ENCODE data around the gene HS6ST1.
A peak's percentile ranks its signal among the peaks of the same experiment; 100 is the strongest.

HS6ST1 gene

GRCh38 chr2:128250229-128251025 is 68.2 kb downstream of the HS6ST1 start:
- Histone ChIP-seq H3K23ac (ENCODE audit: low read length in 2 of 2) (no peak overlapping the region), H3K9me3 (ENCODE audit: control insufficient read depth, low read length) (no peaks in the 10 kb centered on the region), H2BK12ac (ENCODE audit: low read length in 2 of 2) (no peak overlapping the region), H3K79me1 (replicated peaks; ENCODE audit: low read length, poor library complexity, severe bottlenecking) (no peaks in the 10 kb centered on the region), H3K4me2 (ENCODE audit: low read length, poor library complexity, severe bottlenecking) (no peak overlapping the region), H3K9ac (ENCODE audit: low read length) (no peak overlapping the region), H3K18ac (ENCODE audit: low read depth in 1 of 2, low read length in 2 of 2) (no peak overlapping the region), H3K4me1 (ENCODE audit: control insufficient read depth, insufficient read depth, low read depth, low read length) (no peaks in the 10 kb centered on the region), H3K14ac (ENCODE audit: low read length in 2 of 2) (no peak overlapping the region), H2BK15ac (ENCODE audit: low read depth, poor library complexity, severe bottlenecking) (no peak overlapping the region), H2AFZ (ENCODE audit: low read depth, low read length) (no peak overlapping the region), H3K27ac (ENCODE audit: low read length, poor library complexity, severe bottlenecking) (no peak overlapping the region), H3K36me3 (ENCODE audit: control insufficient read depth in 1 of 2, insufficient read depth in 2 of 2, low read depth in 1 of 2, low read length in 2 of 2) (no peaks in the 10 kb centered on the region), H4K8ac (ENCODE audit: low read length) (no peak overlapping the region), H3K27me3 (ENCODE audit: control insufficient read depth in 1 of 2, insufficient read depth in 1 of 2, low read length in 2 of 2) (no peaks in the 10 kb centered on the region), H4K91ac (ENCODE audit: low read length) (no peak overlapping the region), H2AK5ac (ENCODE audit: low read length, severe bottlenecking) (no peak overlapping the region), H2BK5ac (ENCODE audit: low read depth, low read length, poor library complexity, severe bottlenecking) (no peak overlapping the region), H2BK120ac (ENCODE audit: low read depth, low read length) (no peak overlapping the region), H3K4ac (ENCODE audit: low read depth in 1 of 2, low read length in 2 of 2) (no peak overlapping the region), H3K4me3 (ENCODE audit: insufficient read depth in 1 of 2, low read depth in 1 of 2, low read length in 2 of 2) (no peak overlapping the region)
- DNase-seq, result no peak
- WGBS, result 88% methylated on average over 8 of the region's 8 CpGs

GRCh38 chr2:128249555-128249954 is 69.1 kb downstream of the HS6ST1 start:
- 89% methylated on average over 1 of the region's 2 CpGs for WGBS
- no peaks in the 10 kb centered on the region for H3K36me3 ChIP-seq (ENCODE audit: control insufficient read depth in 1 of 2, insufficient read depth in 2 of 2, low read depth in 1 of 2, low read length in 2 of 2)
- no peak overlapping the region for H3K4me2 ChIP-seq (ENCODE audit: low read length, poor library complexity, severe bottlenecking)
- H2BK15ac ChIP-seq (ENCODE audit: low read depth, poor library complexity, severe bottlenecking), result no peak overlapping the region
- no peak overlapping the region for H2AK5ac ChIP-seq (ENCODE audit: low read length, severe bottlenecking)
- H3K9ac ChIP-seq (ENCODE audit: low read length), result no peak overlapping the region
- H3K27me3 ChIP-seq (ENCODE audit: control insufficient read depth in 1 of 2, insufficient read depth in 1 of 2, low read length in 2 of 2), result no peaks in the 10 kb centered on the region
- no peak overlapping the region for H3K18ac ChIP-seq (ENCODE audit: low read depth in 1 of 2, low read length in 2 of 2)
- H2BK5ac ChIP-seq (ENCODE audit: low read depth, low read length, poor library complexity, severe bottlenecking), result no peak overlapping the region
- peak overlapping the region; percentile 23 for H4K8ac ChIP-seq (ENCODE audit: low read length)
- H2BK12ac ChIP-seq (ENCODE audit: low read length in 2 of 2), result no peak overlapping the region
- no peak for DNase-seq
- no peak overlapping the region for H4K91ac ChIP-seq (ENCODE audit: low read length)
- no peak overlapping the region for H3K23ac ChIP-seq (ENCODE audit: low read length in 2 of 2)
- no peaks in the 10 kb centered on the region for H3K79me1 ChIP-seq (replicated peaks; ENCODE audit: low read length, poor library complexity, severe bottlenecking)
- no peak overlapping the region for H3K4me3 ChIP-seq (ENCODE audit: insufficient read depth in 1 of 2, low read depth in 1 of 2, low read length in 2 of 2)
- no peaks in the 10 kb centered on the region for H3K9me3 ChIP-seq (ENCODE audit: control insufficient read depth, low read length)
- no peak overlapping the region for H3K27ac ChIP-seq (ENCODE audit: low read length, poor library complexity, severe bottlenecking)
- H3K4me1 ChIP-seq (ENCODE audit: control insufficient read depth, insufficient read depth, low read depth, low read length), result no peaks in the 10 kb centered on the region
- H2AFZ ChIP-seq (ENCODE audit: low read depth, low read length), result no peak overlapping the region
- no peak overlapping the region for H3K14ac ChIP-seq (ENCODE audit: low read length in 2 of 2)
- H3K4ac ChIP-seq (ENCODE audit: low read depth in 1 of 2, low read length in 2 of 2), result no peak overlapping the region
- no peak overlapping the region for H2BK120ac ChIP-seq (ENCODE audit: low read depth, low read length)

GRCh38 chr2:128245813-128246212 is 72.9 kb downstream of the HS6ST1 start:
- Histone ChIP-seq H3K23ac (ENCODE audit: low read length in 2 of 2) (no peak overlapping the region), H3K9me3 (ENCODE audit: control insufficient read depth, low read length) (no peaks in the 10 kb centered on the region), H3K18ac (ENCODE audit: low read depth in 1 of 2, low read length in 2 of 2) (no peak overlapping the region), H2AFZ (ENCODE audit: low read depth, low read length) (no peak overlapping the region), H3K27me3 (ENCODE audit: control insufficient read depth in 1 of 2, insufficient read depth in 1 of 2, low read length in 2 of 2) (no peaks in the 10 kb centered on the region), H3K27ac (ENCODE audit: low read length, poor library complexity, severe bottlenecking) (no peak overlapping the region), H2BK15ac (ENCODE audit: low read depth, poor library complexity, severe bottlenecking) (no peak overlapping the region), H4K91ac (ENCODE audit: low read length) (no peak overlapping the region), H3K79me1 (replicated peaks; ENCODE audit: low read length, poor library complexity, severe bottlenecking) (no peaks in the 10 kb centered on the region), H3K4me2 (ENCODE audit: low read length, poor library complexity, severe bottlenecking) (no peak overlapping the region), H4K8ac (ENCODE audit: low read length) (no peak overlapping the region), H3K4me1 (ENCODE audit: control insufficient read depth, insufficient read depth, low read depth, low read length) (no peaks in the 10 kb centered on the region), H2AK5ac (ENCODE audit: low read length, severe bottlenecking) (no peak overlapping the region), H2BK12ac (ENCODE audit: low read length in 2 of 2) (no peak overlapping the region), H3K4ac (ENCODE audit: low read depth in 1 of 2, low read length in 2 of 2) (no peak overlapping the region), H3K36me3 (ENCODE audit: control insufficient read depth in 1 of 2, insufficient read depth in 2 of 2, low read depth in 1 of 2, low read length in 2 of 2) (no peaks in the 10 kb centered on the region), H3K9ac (ENCODE audit: low read length) (no peak overlapping the region), H2BK5ac (ENCODE audit: low read depth, low read length, poor library complexity, severe bottlenecking) (no peak overlapping the region), H3K4me3 (ENCODE audit: insufficient read depth in 1 of 2, low read depth in 1 of 2, low read length in 2 of 2) (no peak overlapping the region), H3K14ac (ENCODE audit: low read length in 2 of 2) (no peak overlapping the region), H2BK120ac (ENCODE audit: low read depth, low read length) (no peak overlapping the region)
- no peak for DNase-seq

GRCh38 chr2:128241896-128242295 is 76.8 kb downstream of the HS6ST1 start:
- Histone ChIP-seq H3K4me2 (ENCODE audit: low read length, poor library complexity, severe bottlenecking) (no peak overlapping the region), H3K4me3 (ENCODE audit: insufficient read depth in 1 of 2, low read depth in 1 of 2, low read length in 2 of 2) (no peak overlapping the region), H3K79me1 (replicated peaks; ENCODE audit: low read length, poor library complexity, severe bottlenecking) (no peaks in the 10 kb centered on the region), H3K27ac (ENCODE audit: low read length, poor library complexity, severe bottlenecking) (no peak overlapping the region), H4K91ac (ENCODE audit: low read length) (no peak overlapping the region), H2BK15ac (ENCODE audit: low read depth, poor library complexity, severe bottlenecking) (no peak overlapping the region), H2BK5ac (ENCODE audit: low read depth, low read length, poor library complexity, severe bottlenecking) (no peak overlapping the region), H2BK12ac (ENCODE audit: low read length in 2 of 2) (no peak overlapping the region), H2AFZ (ENCODE audit: low read depth, low read length) (no peak overlapping the region), H2BK120ac (ENCODE audit: low read depth, low read length) (no peak overlapping the region), H3K23ac (ENCODE audit: low read length in 2 of 2) (no peak overlapping the region), H3K9ac (ENCODE audit: low read length) (no peak overlapping the region), H3K18ac (ENCODE audit: low read depth in 1 of 2, low read length in 2 of 2) (peak overlapping the region in 1 of 2 experiments; percentile 21), H3K4ac (ENCODE audit: low read depth in 1 of 2, low read length in 2 of 2) (no peak overlapping the region), H3K27me3 (ENCODE audit: control insufficient read depth in 1 of 2, insufficient read depth in 1 of 2, low read length in 2 of 2) (no peaks in the 10 kb centered on the region), H4K8ac (ENCODE audit: low read length) (no peak overlapping the region), H3K36me3 (ENCODE audit: control insufficient read depth in 1 of 2, insufficient read depth in 2 of 2, low read depth in 1 of 2, low read length in 2 of 2) (no peaks in the 10 kb centered on the region), H3K4me1 (ENCODE audit: control insufficient read depth, insufficient read depth, low read depth, low read length) (no peaks in the 10 kb centered on the region), H2AK5ac (ENCODE audit: low read length, severe bottlenecking) (no peak overlapping the region), H3K9me3 (ENCODE audit: control insufficient read depth, low read length) (no peaks in the 10 kb centered on the region), H3K14ac (ENCODE audit: low read length in 2 of 2) (no peak overlapping the region)
- WGBS, result 97% methylated on average over 3 of the region's 3 CpGs
- DNase-seq, result no peak
